NCI-H1417 treated with DMSO at 0.1 percent for 48 hours (cell line): ENCODE measurements around the gene AAR2.
A peak's percentile ranks its signal among the peaks of the same experiment; 100 is the strongest.

Experiments used
- DNase-seq: peaks from one replicate; lab custom pipeline; 2025; lab: John Stamatoyannopoulos, UW

The AAR2 gene

GRCh38 chr20:36235892-36236785 is at the start of gene AAR2:
AAR2 (plus strand) TSS chr20:36236478; CDS start chr20:36239869, 3,391 bp downstream.
- peak; percentile 14 for DNase-seq

- no peak for DNase-seq
Observed at GRCh38 chr20:36193977-36194712, 42.1 kb upstream of the AAR2 start.

DNA sequence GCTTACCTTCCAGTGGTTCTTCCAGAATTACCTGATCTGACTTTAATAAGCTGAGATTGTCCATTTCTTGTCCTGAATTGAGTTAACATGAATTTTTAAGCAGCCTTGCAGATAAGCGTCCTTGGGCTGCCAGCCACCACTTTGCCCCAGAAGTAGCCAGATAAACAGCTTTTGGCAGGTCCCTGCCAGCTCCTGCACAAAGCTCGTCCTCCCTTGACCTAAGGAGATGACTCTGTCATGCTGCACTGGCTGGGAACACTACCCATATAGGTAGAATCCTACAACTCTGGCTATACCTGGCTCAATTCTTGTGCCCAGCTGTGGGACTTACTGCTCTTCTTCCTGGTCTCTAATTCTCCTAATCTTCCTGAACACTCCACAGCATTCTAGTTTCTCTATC is 39.6 kb upstream of the AAR2 start:
- DNase-seq: no peak

- DNase-seq: no peak
Observed at GRCh38 chr20:36197271-36197670, 39.0 kb upstream of the AAR2 start.

DNA sequence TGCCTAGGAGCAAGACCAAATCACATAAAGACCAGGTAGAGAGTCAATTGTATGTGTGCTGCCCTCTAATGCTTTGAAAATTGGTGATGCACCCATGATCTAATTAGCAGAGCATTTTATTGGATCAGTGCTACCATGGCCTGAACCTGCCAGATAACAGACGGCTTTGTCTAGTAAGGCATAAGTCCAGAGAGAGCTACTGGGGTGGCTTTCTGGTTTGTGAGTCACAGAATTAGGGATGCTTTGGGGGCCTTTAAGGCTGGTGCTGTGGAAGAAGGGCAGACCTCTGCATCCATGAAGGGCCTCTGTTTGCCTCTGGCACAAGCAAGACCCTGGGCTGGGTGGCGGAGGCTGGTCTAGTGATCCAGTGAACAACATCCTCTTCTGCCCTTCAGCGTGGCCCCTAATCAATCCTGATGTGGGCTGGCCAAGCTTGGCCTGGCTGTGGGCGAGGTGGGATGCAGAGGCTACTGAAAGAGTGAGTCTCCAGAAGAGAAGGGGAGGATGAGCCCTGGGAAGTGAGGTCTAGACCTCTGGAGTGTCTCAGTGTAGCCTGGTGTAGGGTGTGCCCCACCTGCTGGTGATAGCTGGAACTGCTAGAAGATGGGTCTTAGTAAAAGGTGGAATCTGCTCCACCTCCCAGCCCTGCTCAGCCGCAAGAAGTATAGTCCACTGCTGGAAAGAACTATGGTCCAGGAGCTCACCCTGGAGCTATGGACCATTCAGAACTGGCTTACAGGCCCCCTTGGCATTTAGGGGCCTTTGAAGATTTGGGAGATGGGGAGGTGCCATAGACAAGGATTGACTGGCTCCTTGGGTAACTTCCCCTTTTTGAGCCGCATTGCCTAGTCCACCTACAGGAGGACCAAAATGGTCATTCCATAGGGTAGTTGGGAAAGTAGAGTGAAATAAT is 36.7 kb upstream of the AAR2 start:
- DNase-seq: peak; percentile 29

- no peak for DNase-seq
Observed at GRCh38 chr20:36200451-36200850, 35.8 kb upstream of the AAR2 start.

DNA sequence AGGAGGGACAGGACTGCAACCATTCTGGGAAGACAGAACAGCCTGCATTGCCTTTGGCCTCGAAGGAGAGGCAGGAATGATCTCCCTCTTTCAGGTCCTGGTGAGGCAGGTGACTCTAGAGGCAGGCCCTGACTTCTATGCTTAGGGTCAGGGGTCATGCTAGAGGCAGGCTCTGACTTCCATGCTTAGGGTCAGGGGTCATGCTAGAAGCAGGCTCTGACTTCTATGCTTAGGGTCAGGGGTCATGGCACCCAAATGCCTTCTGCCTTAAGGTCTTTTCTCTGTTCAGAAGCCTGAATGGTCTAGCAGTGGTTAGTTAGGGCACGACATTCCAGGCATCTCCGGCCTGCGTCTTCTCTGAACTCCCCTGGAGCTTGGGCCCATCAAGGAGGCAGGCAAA is 35.1 kb upstream of the AAR2 start:
- no peak for DNase-seq

- peak; percentile 1 for DNase-seq
Observed at GRCh38 chr20:36202891-36203338, 33.4 kb upstream of the AAR2 start.

- DNase-seq: no peak
Observed at GRCh38 chr20:36203861-36204260, 32.4 kb upstream of the AAR2 start.

DNA sequence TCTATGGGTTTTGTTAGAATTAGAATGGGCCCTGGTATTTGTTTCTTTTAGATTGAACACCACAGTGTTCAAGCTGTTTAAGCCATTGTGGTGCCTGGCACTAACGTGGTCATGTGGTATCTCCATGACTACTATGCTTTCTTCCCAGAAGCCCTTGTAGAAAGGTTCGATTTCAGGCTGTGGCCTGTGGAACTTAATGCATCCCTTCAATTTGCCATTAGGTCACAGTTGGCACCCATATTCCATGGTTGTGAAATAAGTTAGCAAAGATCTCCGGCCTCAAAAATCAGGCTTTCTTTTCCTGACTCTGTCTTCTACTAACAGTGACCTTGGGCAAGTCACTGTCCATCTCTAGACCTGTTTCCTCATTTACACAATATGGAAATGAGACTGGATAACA is 31.3 kb upstream of the AAR2 start:
- DNase-seq: no peak

GRCh38 chr20:36206068-36206467 is 30.2 kb upstream of the AAR2 start:
- DNase-seq: no peak

DNA sequence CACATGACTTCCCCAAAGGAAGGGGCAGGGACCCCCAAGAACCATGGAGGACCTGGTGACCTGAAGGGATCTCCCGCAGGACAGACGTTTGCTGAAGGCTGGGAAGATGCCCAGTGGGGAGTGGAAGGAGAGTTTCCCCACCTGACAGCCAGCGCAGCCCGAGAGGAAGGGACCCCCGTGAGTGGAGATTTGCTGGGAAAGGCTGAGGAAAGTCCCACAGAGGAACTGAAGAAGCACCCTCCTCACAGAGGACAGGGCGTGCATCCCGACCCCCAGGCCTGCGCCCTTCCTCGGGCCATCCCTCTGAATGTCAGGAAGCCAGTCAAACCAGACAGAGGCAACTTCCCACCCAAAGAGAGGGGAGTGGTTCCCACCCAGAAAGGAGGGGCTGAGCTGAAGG is 29.6 kb upstream of the AAR2 start:
- no peak for DNase-seq

GRCh38 chr20:36207602-36208001 is 28.7 kb upstream of the AAR2 start:
- no peak for DNase-seq

- no peak for DNase-seq
Observed at GRCh38 chr20:36208257-36208656, 28.0 kb upstream of the AAR2 start.

GRCh38 chr20:36210436-36211021 is 25.7 kb upstream of the AAR2 start:
- no peak for DNase-seq

GRCh38 chr20:36213362-36213761 is 22.9 kb upstream of the AAR2 start:
- DNase-seq: no peak

GRCh38 chr20:36214684-36215256 is 21.5 kb upstream of the AAR2 start:
- no peak for DNase-seq

DNA sequence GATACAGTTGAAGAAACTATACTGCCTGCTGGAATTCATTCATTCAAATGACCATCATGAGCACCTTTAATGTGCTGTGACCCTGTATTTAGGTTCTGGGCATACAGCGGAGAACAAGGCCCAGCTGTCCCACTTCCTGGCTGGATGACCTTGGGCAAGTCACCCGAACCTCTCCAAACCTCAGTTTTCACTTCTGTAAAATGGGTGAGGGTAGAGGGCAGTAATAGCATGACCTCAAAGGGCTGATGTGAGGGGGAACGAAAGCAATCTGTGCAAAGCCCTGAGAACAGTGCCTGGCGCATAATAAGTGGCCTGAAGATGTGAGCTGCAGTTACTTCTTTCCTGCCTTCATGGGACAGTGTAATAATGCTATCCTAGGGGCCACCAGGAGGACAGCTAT is 20.5 kb upstream of the AAR2 start:
- no peak for DNase-seq

DNA sequence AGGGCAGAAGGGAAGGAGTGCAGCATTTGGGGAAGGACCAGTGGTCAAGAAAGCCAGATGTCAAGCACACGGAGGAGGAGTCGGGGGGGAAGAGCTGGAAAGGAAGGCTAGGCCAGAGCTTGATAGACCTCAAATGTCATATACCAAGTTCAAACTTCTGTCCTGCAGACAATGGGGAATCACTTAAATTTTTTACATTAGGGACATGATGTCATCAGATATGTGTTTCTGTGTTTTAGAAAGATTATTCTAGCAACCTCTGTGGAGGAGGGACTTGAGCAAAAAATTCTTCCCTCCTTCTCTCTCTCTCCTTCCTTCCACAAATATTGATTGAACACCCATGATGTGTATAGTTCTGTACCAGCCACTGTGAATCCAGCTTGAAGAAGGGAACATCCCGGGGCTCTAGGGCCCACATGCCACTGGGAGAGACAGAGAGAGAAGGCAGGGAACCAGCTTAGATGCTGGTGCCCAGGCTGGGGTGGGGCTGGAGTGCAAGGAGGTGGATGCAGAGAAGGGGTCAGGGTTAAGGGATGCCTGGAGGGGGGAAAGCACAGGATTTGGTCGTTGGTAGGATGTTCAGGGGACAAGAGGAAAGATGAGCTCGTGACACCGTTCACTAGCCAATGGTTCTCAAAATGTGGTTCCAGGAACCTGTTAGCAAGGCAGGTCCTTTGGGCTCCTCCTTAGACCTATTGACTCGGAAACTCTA is 19.8 kb upstream of the AAR2 start:
- no peak for DNase-seq

DNA sequence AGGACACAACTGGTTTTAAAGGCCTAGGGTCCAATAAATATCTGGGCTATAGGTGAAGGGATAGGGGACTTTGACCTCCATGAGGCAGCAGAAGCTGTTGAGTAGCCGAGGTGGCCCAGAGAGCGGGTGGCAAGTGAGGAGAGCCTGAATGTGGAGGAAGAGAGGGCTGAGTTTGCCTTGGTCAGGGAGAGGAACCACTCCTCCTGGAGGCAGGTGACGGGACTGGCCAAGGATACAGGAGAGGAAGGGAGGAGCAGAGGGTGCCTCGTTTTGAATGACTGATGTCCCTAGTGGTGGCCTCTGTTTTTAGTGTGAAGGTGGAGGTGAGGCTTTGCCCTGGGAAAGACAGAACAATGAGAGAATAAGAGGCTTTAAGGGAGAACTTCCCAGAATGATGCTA is 19.1 kb upstream of the AAR2 start:
- no peak for DNase-seq
